Thyroid gland (tissue), 4 donors: Measurements from ENCODE around the gene SYT9.

Experiments used
- CTCF ChIP-seq, 6 experiments: fragments of 200-600 bp in 3 of 6; fragments of 450-650 bp in 3 of 6; sonication (generic) in 3 of 6; IDR thresholded peaks; one replicate each; pipeline ENCODE4 v1.5.1; 2016 to 2019; ENCODE audit warnings: antibody characterized with exemption in 6 of 6, mild to moderate bottlenecking in 2 of 6, inconsistent platforms in 1 of 6, moderate library complexity in 1 of 6
- POLR2A ChIP-seq, 2 donors: fragments of 450-650 bp; IDR thresholded peaks; one replicate each; pipeline ENCODE4 v1.6.1; 2017; ENCODE audit warnings: antibody characterized with exemption in 2 of 2, mild to moderate bottlenecking in 2 of 2, moderate library complexity in 1 of 2

DNA sequence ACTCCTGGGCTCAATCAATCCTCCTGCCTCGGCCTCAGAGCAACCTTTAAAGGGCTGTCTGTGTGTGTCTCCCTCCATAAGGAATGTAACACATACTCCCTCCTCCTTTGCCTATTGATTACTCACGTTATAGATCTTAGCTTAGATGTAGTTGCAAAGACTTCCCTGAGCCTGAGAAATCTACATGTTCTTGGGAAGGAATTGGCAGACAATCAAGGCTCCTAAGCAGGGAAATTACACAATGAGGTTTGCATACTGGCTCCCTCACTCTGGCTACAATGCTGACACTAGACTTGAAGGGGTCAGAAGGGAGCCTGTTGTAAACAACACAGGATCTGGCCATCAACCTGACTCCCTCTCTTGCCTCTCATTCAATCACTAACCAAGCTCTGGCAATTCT lies 228.4 kb downstream of the SYT9 start:
- no peak for TF ChIP-seq CTCF (IDR thresholded peaks at IDR 0.05)
- no peak for TF ChIP-seq POLR2A (IDR thresholded peaks at IDR 0.05)
